ENCODE results near the gene ATP1B3.

Gene ATP1B3

DNA sequence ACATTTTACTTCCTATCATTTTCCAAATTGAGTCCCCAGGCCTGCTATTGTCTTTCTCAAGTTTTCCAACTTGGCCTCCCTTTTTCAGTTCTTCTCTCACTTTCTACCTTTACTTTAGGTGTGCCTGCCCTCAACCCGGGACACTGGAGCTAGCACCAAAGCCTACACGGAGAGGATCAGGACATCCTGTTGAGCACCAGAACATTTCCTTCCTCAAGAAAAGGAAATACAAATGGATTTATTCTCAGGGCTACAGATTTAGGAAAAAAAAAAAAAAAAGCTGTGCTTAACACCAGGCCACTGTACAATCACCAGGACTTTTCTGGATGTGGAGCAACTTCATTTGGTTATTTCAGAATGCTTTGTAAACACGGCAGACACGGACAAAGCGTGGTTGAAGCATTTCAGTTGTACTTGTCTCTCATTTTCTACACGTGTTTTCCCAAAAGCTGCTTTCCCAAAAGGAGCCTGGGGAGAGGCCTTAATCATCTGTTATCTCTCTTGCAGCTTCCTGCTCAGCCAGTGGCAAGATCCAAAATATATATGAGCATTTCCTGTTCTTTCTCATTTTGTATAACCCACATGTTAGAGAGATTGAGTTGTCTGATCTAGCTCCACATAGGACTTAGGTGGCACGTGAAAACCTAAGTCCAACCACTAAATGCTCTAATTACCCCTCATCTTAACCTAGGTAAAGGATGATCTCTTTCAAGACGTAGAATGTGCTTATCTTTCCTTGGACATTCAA, 15.5 kb upstream of the ATP1B3 start:
- peaks cover 3 to 10% of the 10 kb centered on the region in 2 experiments for H3K4me1 ChIP-seq (ENCODE audit: control insufficient read depth in 1 of 2, insufficient read depth in 1 of 2, low read depth in 1 of 2, low read length in 1 of 2)
- no peak overlapping the region for H3K27ac ChIP-seq
- TF ChIP-seq CTCF (IDR thresholded peaks at IDR 0.05): no peak

DNA sequence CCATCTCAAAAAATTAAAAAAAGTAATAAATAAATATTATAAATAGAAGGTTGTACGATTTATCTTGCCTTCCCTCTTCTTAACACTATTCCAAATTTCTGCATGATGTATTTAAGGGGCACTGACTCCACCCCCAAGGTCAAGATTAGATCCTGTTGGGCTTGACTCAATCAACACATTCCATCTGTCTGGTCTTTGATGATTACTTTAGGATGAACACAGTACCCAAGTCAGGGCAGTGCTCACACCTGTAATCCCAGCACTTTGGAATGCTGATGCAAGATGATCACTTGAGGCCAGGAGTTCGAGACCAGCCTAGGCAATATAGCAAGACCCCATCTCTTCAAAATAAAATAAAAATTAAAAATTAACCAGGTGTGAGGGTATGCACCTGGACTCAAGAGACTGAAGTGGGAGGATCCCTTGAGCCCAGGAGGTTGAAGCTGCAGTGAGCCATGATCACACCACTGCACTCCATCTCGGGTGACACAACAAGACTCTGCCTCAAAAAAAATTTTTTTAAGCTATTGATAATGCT, 14.1 kb upstream of the ATP1B3 start:
- no peak for TF ChIP-seq CTCF (IDR thresholded peaks at IDR 0.05)
- no peak overlapping the region for H3K4me3 ChIP-seq (ENCODE audit: low read depth in 1 of 2, low read length in 1 of 2)
- H3K9me3 ChIP-seq: no peaks in the 10 kb centered on the region
- H3K36me3 ChIP-seq: no peaks in the 10 kb centered on the region
- no peaks in the 10 kb centered on the region for H3K27me3 ChIP-seq
- H3K27ac ChIP-seq: no peak overlapping the region
- peaks cover 3 to 10% of the 10 kb centered on the region in 2 experiments for H3K4me1 ChIP-seq (ENCODE audit: control insufficient read depth in 1 of 2, insufficient read depth in 1 of 2, low read depth in 1 of 2, low read length in 1 of 2)

More for the DNA sequence above, 15.5 kb upstream of the ATP1B3 start:
- Histone ChIP-seq H3K36me3 (no peaks in the 10 kb centered on the region), H3K9me3 (no peaks in the 10 kb centered on the region), H3K27me3 (no peaks in the 10 kb centered on the region), H3K4me3 (ENCODE audit: low read depth in 1 of 2, low read length in 1 of 2) (no peak overlapping the region)

- Histone ChIP-seq H3K36me3 (no peaks in the 10 kb centered on the region), H3K4me3 (ENCODE audit: low read depth in 1 of 2, low read length in 1 of 2) (peak overlapping the region in 1 of 2 experiments; percentile 17), H3K4me1 (ENCODE audit: control insufficient read depth in 1 of 2, insufficient read depth in 1 of 2, low read depth in 1 of 2, low read length in 1 of 2) (peaks cover 3 to 10% of the 10 kb centered on the region in 2 experiments), H3K9me3 (no peaks in the 10 kb centered on the region), H3K27ac (peak overlapping the region; percentile 44), H3K27me3 (no peaks in the 10 kb centered on the region)
- TF ChIP-seq CTCF (IDR thresholded peaks at IDR 0.05): no peak
Observed at GRCh38 chr3:141863491-141863890, 13.0 kb upstream of the ATP1B3 start.

DNA sequence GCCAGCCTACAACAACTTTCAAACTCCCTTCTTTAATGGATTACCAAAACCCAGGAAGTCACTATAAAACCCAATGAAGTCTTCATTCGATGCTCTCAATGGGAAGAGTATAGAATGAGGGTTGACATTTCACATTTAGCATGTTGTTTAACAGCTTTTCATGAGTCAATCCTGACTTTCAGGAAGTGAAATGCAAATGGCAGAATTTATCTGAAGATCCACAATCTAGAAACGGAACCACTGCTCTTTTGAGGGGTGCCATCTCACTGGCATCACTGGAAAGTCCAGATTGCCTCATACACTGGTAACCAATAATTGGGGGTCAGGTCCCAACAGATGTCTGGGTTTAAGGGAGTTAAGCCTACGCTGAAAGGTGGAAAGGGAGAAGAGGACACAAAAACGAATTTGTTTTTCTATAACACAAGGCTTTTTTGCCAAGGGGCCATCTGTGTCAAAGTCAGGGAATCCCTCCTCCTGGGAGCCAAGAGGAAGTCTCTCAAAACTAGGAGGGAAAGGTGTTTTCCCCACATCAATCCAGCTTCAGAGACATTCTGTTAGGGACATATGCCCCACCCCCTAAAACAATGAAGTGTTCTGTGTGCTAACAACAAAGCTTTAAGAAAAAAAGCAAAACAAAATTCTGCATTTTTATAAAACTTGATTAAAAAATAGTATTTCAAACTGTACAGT, 12.0 kb upstream of the ATP1B3 start:
- no peak for TF ChIP-seq CTCF (IDR thresholded peaks at IDR 0.05)
- Histone ChIP-seq H3K36me3 (no peaks in the 10 kb centered on the region), H3K4me1 (ENCODE audit: control insufficient read depth in 1 of 2, insufficient read depth in 1 of 2, low read depth in 1 of 2, low read length in 1 of 2) (peaks cover 3 to 10% of the 10 kb centered on the region in 2 experiments), H3K27ac (peak overlapping the region; percentile 44), H3K9me3 (no peaks in the 10 kb centered on the region), H3K4me3 (ENCODE audit: low read depth in 1 of 2, low read length in 1 of 2) (no peak overlapping the region), H3K27me3 (no peaks in the 10 kb centered on the region)

DNA sequence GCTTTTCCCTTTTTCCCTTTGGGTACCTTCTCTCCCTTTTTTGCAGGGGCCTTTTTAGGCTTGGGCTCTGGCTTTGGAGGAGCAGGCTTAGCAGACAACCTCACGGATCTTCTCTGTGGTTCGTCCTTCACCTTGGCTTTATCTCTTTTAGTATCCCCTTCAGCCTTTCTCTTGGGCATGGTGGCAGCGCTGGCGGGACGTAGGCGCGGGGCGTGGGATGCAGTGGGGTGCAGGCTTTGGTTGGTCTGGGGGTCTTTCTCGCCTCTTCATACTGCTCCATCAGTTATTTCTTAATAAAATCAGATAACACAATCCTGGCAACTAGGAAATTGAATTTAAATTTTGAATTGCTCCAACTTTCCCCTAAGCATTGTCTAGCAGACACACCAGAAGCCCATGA, 11.3 kb upstream of the ATP1B3 start:
- Histone ChIP-seq H3K9me3 (no peaks in the 10 kb centered on the region), H3K36me3 (no peaks in the 10 kb centered on the region), H3K27ac (no peak overlapping the region), H3K4me1 (ENCODE audit: control insufficient read depth in 1 of 2, insufficient read depth in 1 of 2, low read depth in 1 of 2, low read length in 1 of 2) (peaks cover 3 to 10% of the 10 kb centered on the region in 2 experiments), H3K27me3 (no peaks in the 10 kb centered on the region), H3K4me3 (ENCODE audit: low read depth in 1 of 2, low read length in 1 of 2) (no peak overlapping the region)
- TF ChIP-seq CTCF (IDR thresholded peaks at IDR 0.05): no peak

Data from neutrophil (primary cell).